Smooth muscle cell of the brain vasculature (primary cell): Measurements from ENCODE around the gene SNTG2.
"Not testable (repeated sequence)": the region's sequence is repeated elsewhere in the genome, so short reads cannot be mapped to it uniquely, and the experiment has no call there.

Experiments
- DNase-seq: peaks from one replicate; pipeline ENCODE4 v3.0.0-alpha.2; 2012; ENCODE audit warnings: low read depth, low spot score

SNTG2 gene

GRCh38 chr2:1367601-1368000 lies 417.0 kb downstream of the SNTG2 start:
- no peak for DNase-seq

- DNase-seq, result no peak
Measured at GRCh38 chr2:1369905-1370304, 419.3 kb downstream of the SNTG2 start.

- DNase-seq, result no peak
Measured at GRCh38 chr2:1370461-1370860, 419.8 kb downstream of the SNTG2 start.

GRCh38 chr2:1371082-1371481 lies 420.4 kb downstream of the SNTG2 start:
- DNase-seq, result no peak

- no peak for DNase-seq
Measured at GRCh38 chr2:1373830-1374229, 423.2 kb downstream of the SNTG2 start.

GRCh38 chr2:1374287-1374686 lies 423.6 kb downstream of the SNTG2 start:
- DNase-seq, result no peak

- no peak for DNase-seq
Measured at GRCh38 chr2:1375794-1376193, 425.1 kb downstream of the SNTG2 start.

GRCh38 chr2:1377473-1377872 lies 426.8 kb downstream of the SNTG2 start:
- DNase-seq, result no peak

- DNase-seq, result no peak
Measured at GRCh38 chr2:1378456-1379150, 428.0 kb downstream of the SNTG2 start.

- no peak for DNase-seq
Measured at GRCh38 chr2:1381644-1382043, 431.0 kb downstream of the SNTG2 start.

- DNase-seq, result not testable (repeated sequence)
Measured at GRCh38 chr2:1387954-1388725, 437.5 kb downstream of the SNTG2 start.

- not testable (repeated sequence) for DNase-seq
Measured at GRCh38 chr2:1390118-1390517, 439.5 kb downstream of the SNTG2 start.

- DNase-seq, result no peak
Measured at GRCh38 chr2:1393321-1393720, 442.7 kb downstream of the SNTG2 start.

- DNase-seq, result no peak
Measured at GRCh38 chr2:1394709-1395408, 444.2 kb downstream of the SNTG2 start.

- DNase-seq, result no peak
Measured at GRCh38 chr2:1397350-1397749, 446.7 kb downstream of the SNTG2 start.

- no peak for DNase-seq
Measured at GRCh38 chr2:1398191-1398590, 447.5 kb downstream of the SNTG2 start.

GRCh38 chr2:1400943-1401735 lies 450.5 kb downstream of the SNTG2 start:
- DNase-seq, result no peak

- DNase-seq, result no peak
Measured at GRCh38 chr2:1402064-1402463, 451.4 kb downstream of the SNTG2 start.

GRCh38 chr2:1403565-1403964 lies 452.9 kb downstream of the SNTG2 start:
- no peak for DNase-seq

GRCh38 chr2:1405124-1405523 lies 454.5 kb downstream of the SNTG2 start:
- no peak for DNase-seq

GRCh38 chr2:1405967-1406366 lies 455.3 kb downstream of the SNTG2 start:
- no peak for DNase-seq

GRCh38 chr2:1406434-1406833 lies 455.8 kb downstream of the SNTG2 start:
- no peak for DNase-seq
